Kidney (tissue), 14 donors: ENCODE data around the gene RBPMS2. TPM values are rescaled to one million over a fixed set of nuclear protein-coding genes. Genes with fewer than 3 reads are reported as not detected.
A peak's percentile ranks its signal among the peaks of the same experiment; 100 is the strongest.

Source experiments
- DNase-seq, 5 donors: peaks; one replicate each; pipeline ENCODE4 v3.0.0-alpha.2; 2013 to 2020
- FAIRE-seq: peaks from 2 replicates; lab custom pipeline; 2012; peaks lifted over from hg19 to GRCh38; lab: Jason Lieb, UNC
- H3K27ac ChIP-seq, 2 donors: one replicate each; pipeline ENCODE4 v1.7.0; 2013; ENCODE audit warnings: low read depth in 2 of 2, low read length in 2 of 2, inconsistent platforms in 1 of 2
- H3K27me3 ChIP-seq: one replicate; pipeline ENCODE4 v1.7.1; 2013; ENCODE audit warnings: low read length, inconsistent platforms; ENCODE audit not compliant: control insufficient read depth, insufficient read depth
- H3K36me3 ChIP-seq, 3 donors: one replicate each; pipeline versions ENCODE4 v1.7.0 to v1.7.1; 2013; ENCODE audit warnings: low read length in 3 of 3, control low read depth in 1 of 3, inconsistent platforms in 1 of 3; ENCODE audit not compliant: insufficient read depth in 3 of 3, control insufficient read depth in 2 of 3
- H3K4me1 ChIP-seq, 3 donors: one replicate each; pipeline versions ENCODE4 v1.7.0 to v1.7.1; 2013; ENCODE audit warnings: low read length in 3 of 3, inconsistent platforms in 1 of 3, low read depth in 1 of 3; ENCODE audit not compliant: control insufficient read depth in 2 of 3, insufficient read depth in 2 of 3
- H3K4me3 ChIP-seq, 3 donors: one replicate each; pipeline versions ENCODE4 v1.7.0 to v1.8.1; 2013; ENCODE audit warnings: low read length in 3 of 3, control low read depth in 1 of 3, inconsistent platforms in 1 of 3
- H3K9ac ChIP-seq, 3 donors: one replicate each; pipeline versions ENCODE4 v1.7.0 to v1.7.1; 2013; ENCODE audit warnings: low read length in 3 of 3, control low read depth in 1 of 3, inconsistent platforms in 1 of 3
- H3K9me3 ChIP-seq, 3 donors: one replicate each; pipeline versions ENCODE4 v1.7.0 to v1.7.1; 2013; ENCODE audit warnings: low read length in 3 of 3, control low read depth in 1 of 3, inconsistent platforms in 1 of 3; ENCODE audit not compliant: control insufficient read depth in 2 of 3, insufficient read depth in 1 of 3
- intact Hi-C: fragments of 100-400 bp; cut with DNase I; formaldehyde crosslinking; loops from one replicate; pipeline ENCODE4 v1.11.1; 2022
- polyA plus RNA-seq: library from polyadenylated mRNA; stranded (reverse); fragments of 350-450 nt; fragmentation: Illumina TruSeq; extraction: RNeasy Lipid Tissue Mini Kit (QIAGEN cat#74804); gene quantifications from one replicate; pipeline ENCODE4 v1.2.3, GENCODE V29; 2014; ENCODE audit warnings: low read depth, low replicate concordance; ENCODE audit not compliant: insufficient read depth
- total RNA-seq: library from RNA; stranded (reverse); fragmentation: NEBNext Ultra II Directional; extraction: Animal tissue kit (Norgen Biotek cat#: 25700); gene quantifications from one replicate; pipeline ENCODE4 v1.2.1, GENCODE V29; 2021
- TF ChIP-seq, protein P1 (sequence below): IDR thresholded peaks from 3 replicates; pipeline ENCODE4 v1.5.1; 2012; ENCODE audit warnings: mild to moderate bottlenecking, moderate library complexity, borderline replicate concordance; ENCODE audit not compliant: insufficient read depth; ENCODE audit errors: extremely low read depth
- donor health status: control.
- donor health status: control.
- donor health status: control.
- donor health status: control.
- donor health status: control.
- donor health status: DM: yes; HTN: yes; CAD: no.
- donor health status: Normal renal cell carcinoma (clear cell type).

Gene RBPMS2
- total and polyA plus RNA-seq, 2 donors from 2014 or later = 8.2 to 24.2 TPM

DNA sequence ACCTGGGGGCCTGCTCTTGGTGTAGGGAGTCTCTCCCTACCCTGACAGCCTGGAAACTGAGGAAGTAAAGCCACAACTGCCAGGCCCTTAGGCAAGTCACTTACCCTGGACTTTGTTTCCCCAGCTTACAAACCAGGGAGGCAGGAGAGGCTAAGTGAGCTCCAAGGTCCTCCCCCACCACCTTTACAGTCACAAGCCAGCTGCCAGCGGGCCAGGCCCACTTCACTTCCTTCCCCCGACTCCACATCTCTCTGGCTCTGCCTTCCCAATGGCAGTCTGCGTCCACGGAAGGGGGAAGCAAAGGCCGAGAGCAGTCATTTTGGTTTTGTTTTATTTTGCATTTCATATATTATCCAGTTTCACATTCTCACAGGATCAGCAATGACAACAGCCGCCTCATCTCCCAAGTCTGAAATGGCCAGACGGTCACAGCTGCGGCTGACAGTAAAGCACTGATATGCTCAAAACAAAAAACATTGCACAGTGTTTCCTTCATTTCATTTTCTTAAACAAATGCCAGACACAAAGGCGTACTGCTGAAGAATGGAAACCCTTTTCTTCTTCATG lies 35.7 kb downstream of the RBPMS2 start:
- Histone ChIP-seq H3K9me3 (no peaks in the 10 kb centered on the region), H3K9ac (no peak overlapping the region), H3K4me3 (no peak overlapping the region), H3K4me1 (peaks cover 4 to 11% (median 5%) of the 10 kb centered on the region in 3 donors), H3K27ac (no peak overlapping the region), H3K36me3 (no peaks in the 10 kb centered on the region), H3K27me3 (no peaks in the 10 kb centered on the region)
- TF ChIP-seq, protein P1, sequence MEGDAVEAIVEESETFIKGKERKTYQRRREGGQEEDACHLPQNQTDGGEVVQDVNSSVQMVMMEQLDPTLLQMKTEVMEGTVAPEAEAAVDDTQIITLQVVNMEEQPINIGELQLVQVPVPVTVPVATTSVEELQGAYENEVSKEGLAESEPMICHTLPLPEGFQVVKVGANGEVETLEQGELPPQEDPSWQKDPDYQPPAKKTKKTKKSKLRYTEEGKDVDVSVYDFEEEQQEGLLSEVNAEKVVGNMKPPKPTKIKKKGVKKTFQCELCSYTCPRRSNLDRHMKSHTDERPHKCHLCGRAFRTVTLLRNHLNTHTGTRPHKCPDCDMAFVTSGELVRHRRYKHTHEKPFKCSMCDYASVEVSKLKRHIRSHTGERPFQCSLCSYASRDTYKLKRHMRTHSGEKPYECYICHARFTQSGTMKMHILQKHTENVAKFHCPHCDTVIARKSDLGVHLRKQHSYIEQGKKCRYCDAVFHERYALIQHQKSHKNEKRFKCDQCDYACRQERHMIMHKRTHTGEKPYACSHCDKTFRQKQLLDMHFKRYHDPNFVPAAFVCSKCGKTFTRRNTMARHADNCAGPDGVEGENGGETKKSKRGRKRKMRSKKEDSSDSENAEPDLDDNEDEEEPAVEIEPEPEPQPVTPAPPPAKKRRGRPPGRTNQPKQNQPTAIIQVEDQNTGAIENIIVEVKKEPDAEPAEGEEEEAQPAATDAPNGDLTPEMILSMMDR = no peak
- FAIRE-seq = no peak
- DNase-seq = peak in 3 of 5 donors; percentile 32 to 83 (median 36)
- intact Hi-C loops = loop anchor here (10.0 kb wide), 1 partner anchor 165 kb away; no protein-coding TSS in a partner anchor

DNA sequence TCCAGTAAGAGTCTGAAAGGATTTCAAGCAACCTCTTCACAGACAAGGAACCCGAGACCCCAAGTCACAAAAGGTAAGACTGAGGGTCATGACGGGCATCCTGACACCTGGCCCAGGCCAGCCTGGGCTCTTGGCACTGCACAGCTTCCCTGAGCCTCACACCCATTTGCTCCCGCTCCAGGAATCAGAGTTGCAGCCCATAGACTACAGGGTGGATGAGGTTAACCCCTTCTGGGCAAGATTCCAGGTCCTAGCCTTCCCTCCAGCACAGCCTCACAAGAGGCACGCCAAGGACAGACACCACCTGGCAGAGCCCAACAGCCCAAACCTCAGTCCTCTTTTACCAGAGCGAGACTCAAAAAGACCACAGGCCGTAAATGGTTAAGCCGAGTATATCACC lies 36.2 kb downstream of the RBPMS2 start:
- no peak overlapping the region for H3K4me3 ChIP-seq
- H3K4me1 ChIP-seq = peaks cover 4 to 11% (median 5%) of the 10 kb centered on the region in 3 donors
- no peaks in the 10 kb centered on the region for H3K36me3 ChIP-seq
- no peak overlapping the region for H3K9ac ChIP-seq
- H3K9me3 ChIP-seq = no peaks in the 10 kb centered on the region
- TF ChIP-seq, protein P1 = no peak
- DNase-seq (peak in 2 of 5 donors; percentile 27 to 69), FAIRE-seq (no peak)
- intact Hi-C loops = loop anchor here (10.0 kb wide), 1 partner anchor 166 kb away; no protein-coding TSS in a partner anchor
- H3K27me3 ChIP-seq = no peaks in the 10 kb centered on the region
- no peak overlapping the region for H3K27ac ChIP-seq

DNA sequence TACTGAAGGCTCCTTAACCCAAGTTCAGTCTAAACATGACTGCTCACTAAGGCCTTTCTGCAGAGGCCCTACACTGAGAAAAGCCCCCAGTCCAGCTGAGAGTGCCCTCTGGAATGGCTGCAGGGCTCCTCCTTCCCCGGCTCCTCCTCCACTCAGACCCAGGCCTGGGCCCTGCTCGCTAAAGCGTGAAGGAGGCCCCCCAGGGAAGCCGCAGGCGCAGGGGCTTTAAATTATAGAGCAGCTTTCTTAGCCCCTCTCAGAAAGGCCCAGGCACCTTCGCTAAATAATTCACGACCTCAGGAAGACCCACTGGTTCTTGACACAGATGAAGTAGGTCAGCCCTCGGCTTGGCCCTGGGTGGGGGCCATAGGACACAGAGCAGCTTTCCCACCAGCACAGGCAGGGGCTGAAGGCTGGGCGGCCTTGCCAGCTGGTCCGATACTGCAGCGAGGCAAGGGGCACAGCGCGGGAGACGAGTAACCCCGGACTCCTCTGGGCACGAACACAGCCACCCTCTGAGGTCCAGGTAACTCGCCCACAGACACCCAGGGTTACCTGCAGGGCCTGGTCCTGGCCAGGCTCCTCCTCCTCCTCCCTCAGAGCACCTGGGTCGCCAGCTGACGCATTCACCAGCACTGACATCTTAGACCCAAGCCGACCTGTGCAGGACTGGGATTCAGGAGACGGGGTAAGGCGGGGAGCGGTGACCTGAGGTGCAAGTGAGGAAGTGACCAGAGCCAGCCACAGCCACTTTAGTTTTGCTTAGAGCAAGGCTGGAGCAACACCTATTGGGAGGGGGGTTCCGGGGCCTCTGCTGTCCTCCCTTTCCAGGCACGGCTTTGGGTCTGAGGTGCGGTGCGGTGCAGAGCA lies 36.9 kb downstream of the RBPMS2 start:
- FAIRE-seq = no peak
- Histone ChIP-seq H3K36me3 (no peaks in the 10 kb centered on the region), H3K27me3 (no peaks in the 10 kb centered on the region), H3K9ac (no peak overlapping the region), H3K4me3 (no peak overlapping the region), H3K27ac (no peak overlapping the region), H3K4me1 (peaks cover 4 to 11% (median 5%) of the 10 kb centered on the region in 3 donors), H3K9me3 (no peaks in the 10 kb centered on the region)
- intact Hi-C loops = loop anchor here (10.0 kb wide), 1 partner anchor 166 kb away; no protein-coding TSS in a partner anchor
- TF ChIP-seq, protein P1 = no peak
- DNase-seq = peak in 4 of 5 donors; percentile 47 to 68 (median 58)
